Measurements from ENCODE around the gene GRIP2.

The GRIP2 gene

GRCh38 chr3:14458434-14459275 is 81.5 kb downstream of the GRIP2 start:
- Histone ChIP-seq H2AK5ac (ENCODE audit: low read length) (no peak overlapping the region), H3K27ac (ENCODE audit: low read depth, low read length) (no peak overlapping the region), H3K79me1 (ENCODE audit: low read length) (no peaks in the 10 kb centered on the region), H3K9ac (ENCODE audit: low read length) (no peak overlapping the region), H4K5ac (ENCODE audit: low read length) (no peak overlapping the region), H3K4me3 (ENCODE audit: low read length) (no peak overlapping the region), H3K4me2 (ENCODE audit: low read length) (no peak overlapping the region), H2BK120ac (ENCODE audit: low read depth, low read length) (no peak overlapping the region), H3K79me2 (ENCODE audit: control insufficient read depth, insufficient read depth, low read length) (no peaks in the 10 kb centered on the region), H3K4me1 (ENCODE audit: control insufficient read depth, low read depth, low read length) (peaks cover 5% of the 10 kb centered on the region), H2BK15ac (replicated peaks; ENCODE audit: low read depth) (no peak overlapping the region), H3K56ac (ENCODE audit: low read length) (peak overlapping the region; percentile 34), H3K36me3 (ENCODE audit: control insufficient read depth, insufficient read depth, low read length) (peaks cover 10% of the 10 kb centered on the region), H3K18ac (ENCODE audit: low read length) (no peak overlapping the region), H3K27me3 (ENCODE audit: insufficient read depth, low read length, poor library complexity) (no peaks in the 10 kb centered on the region), H3K4ac (ENCODE audit: low read depth, low read length) (no peak overlapping the region), H4K8ac (ENCODE audit: low read depth, low read length) (no peak overlapping the region), H3K23ac (ENCODE audit: low read length) (no peak overlapping the region), H2BK5ac (ENCODE audit: low read length) (peak overlapping the region; percentile 12)
- WGBS (ENCODE audit: extremely low coverage, insufficient coverage, low lambda C conversion rate): no CpG with 5 or more reads among the region's 11 CpGs
- no peak for DNase-seq

GRCh38 chr3:14457999-14458398 is 82.1 kb downstream of the GRIP2 start:
- Histone ChIP-seq H3K79me2 (ENCODE audit: control insufficient read depth, insufficient read depth, low read length) (no peaks in the 10 kb centered on the region), H3K36me3 (ENCODE audit: control insufficient read depth, insufficient read depth, low read length) (peaks cover 10% of the 10 kb centered on the region), H3K56ac (ENCODE audit: low read length) (peak overlapping the region; percentile 81), H3K4me3 (ENCODE audit: low read length) (no peak overlapping the region), H3K4ac (ENCODE audit: low read depth, low read length) (no peak overlapping the region), H3K23ac (ENCODE audit: low read length) (no peak overlapping the region), H2BK120ac (ENCODE audit: low read depth, low read length) (no peak overlapping the region), H3K4me2 (ENCODE audit: low read length) (no peak overlapping the region), H4K8ac (ENCODE audit: low read depth, low read length) (no peak overlapping the region), H3K27ac (ENCODE audit: low read depth, low read length) (no peak overlapping the region), H3K18ac (ENCODE audit: low read length) (no peak overlapping the region), H3K27me3 (ENCODE audit: insufficient read depth, low read length, poor library complexity) (no peaks in the 10 kb centered on the region), H2BK15ac (replicated peaks; ENCODE audit: low read depth) (no peak overlapping the region), H3K79me1 (ENCODE audit: low read length) (no peaks in the 10 kb centered on the region), H2BK5ac (ENCODE audit: low read length) (peak overlapping the region; percentile 62), H2AK5ac (ENCODE audit: low read length) (peak overlapping the region; percentile 77), H3K4me1 (ENCODE audit: control insufficient read depth, low read depth, low read length) (peaks cover 5% of the 10 kb centered on the region), H4K5ac (ENCODE audit: low read length) (no peak overlapping the region), H3K9ac (ENCODE audit: low read length) (peak overlapping the region; percentile 56)
- peak; percentile 70 for DNase-seq
- WGBS (ENCODE audit: extremely low coverage, insufficient coverage, low lambda C conversion rate): no CpG with 5 or more reads among the region's 9 CpGs

- Histone ChIP-seq H2BK120ac (ENCODE audit: low read depth, low read length) (no peak overlapping the region), H3K27ac (ENCODE audit: low read depth, low read length) (no peak overlapping the region), H2BK5ac (ENCODE audit: low read length) (no peak overlapping the region), H2BK15ac (replicated peaks; ENCODE audit: low read depth) (no peak overlapping the region), H3K18ac (ENCODE audit: low read length) (no peak overlapping the region), H3K27me3 (ENCODE audit: insufficient read depth, low read length, poor library complexity) (no peaks in the 10 kb centered on the region), H3K79me2 (ENCODE audit: control insufficient read depth, insufficient read depth, low read length) (no peaks in the 10 kb centered on the region), H3K56ac (ENCODE audit: low read length) (peak overlapping the region; percentile 81), H3K4ac (ENCODE audit: low read depth, low read length) (no peak overlapping the region), H3K23ac (ENCODE audit: low read length) (no peak overlapping the region), H3K79me1 (ENCODE audit: low read length) (no peaks in the 10 kb centered on the region), H3K4me3 (ENCODE audit: low read length) (no peak overlapping the region), H3K36me3 (ENCODE audit: control insufficient read depth, insufficient read depth, low read length) (peaks cover 7% of the 10 kb centered on the region), H4K8ac (ENCODE audit: low read depth, low read length) (no peak overlapping the region), H3K9ac (ENCODE audit: low read length) (peak overlapping the region; percentile 56), H2AK5ac (ENCODE audit: low read length) (no peak overlapping the region), H3K4me2 (ENCODE audit: low read length) (no peak overlapping the region), H4K5ac (ENCODE audit: low read length) (no peak overlapping the region), H3K4me1 (ENCODE audit: control insufficient read depth, low read depth, low read length) (peaks cover 3% of the 10 kb centered on the region)
- no CpG with 5 or more reads among the region's 5 CpGs for WGBS (ENCODE audit: extremely low coverage, insufficient coverage, low lambda C conversion rate)
- no peak for DNase-seq
These were observed 82.7 kb downstream of the GRIP2 start for GRCh38 chr3:14457481-14457880.

- Histone ChIP-seq H3K4me3 (ENCODE audit: low read length) (no peak overlapping the region), H4K8ac (ENCODE audit: low read depth, low read length) (no peak overlapping the region), H2BK120ac (ENCODE audit: low read depth, low read length) (no peak overlapping the region), H2AK5ac (ENCODE audit: low read length) (no peak overlapping the region), H3K27me3 (ENCODE audit: insufficient read depth, low read length, poor library complexity) (no peaks in the 10 kb centered on the region), H2BK5ac (ENCODE audit: low read length) (no peak overlapping the region), H3K18ac (ENCODE audit: low read length) (no peak overlapping the region), H3K23ac (ENCODE audit: low read length) (no peak overlapping the region), H3K56ac (ENCODE audit: low read length) (peak overlapping the region; percentile 25), H3K4ac (ENCODE audit: low read depth, low read length) (no peak overlapping the region), H2BK15ac (replicated peaks; ENCODE audit: low read depth) (no peak overlapping the region), H4K5ac (ENCODE audit: low read length) (no peak overlapping the region), H3K79me2 (ENCODE audit: control insufficient read depth, insufficient read depth, low read length) (no peaks in the 10 kb centered on the region), H3K4me1 (ENCODE audit: control insufficient read depth, low read depth, low read length) (peaks cover 2% of the 10 kb centered on the region), H3K4me2 (ENCODE audit: low read length) (no peak overlapping the region), H3K36me3 (ENCODE audit: control insufficient read depth, insufficient read depth, low read length) (peaks cover 11% of the 10 kb centered on the region), H3K9ac (ENCODE audit: low read length) (no peak overlapping the region), H3K27ac (ENCODE audit: low read depth, low read length) (no peak overlapping the region), H3K79me1 (ENCODE audit: low read length) (no peaks in the 10 kb centered on the region)
- DNase-seq: no peak
- no CpG with 5 or more reads among the region's 8 CpGs for WGBS (ENCODE audit: extremely low coverage, insufficient coverage, low lambda C conversion rate)
These were observed 83.3 kb downstream of the GRIP2 start for GRCh38 chr3:14456794-14457193.

- peaks cover 2% of the 10 kb centered on the region for H3K4me1 ChIP-seq (ENCODE audit: control insufficient read depth, low read depth, low read length)
- H3K79me2 ChIP-seq (ENCODE audit: control insufficient read depth, insufficient read depth, low read length): no peaks in the 10 kb centered on the region
- no peak for DNase-seq
- no peak overlapping the region for H3K23ac ChIP-seq (ENCODE audit: low read length)
- WGBS (ENCODE audit: extremely low coverage, insufficient coverage, low lambda C conversion rate): no CpG with 5 or more reads among the region's 6 CpGs
- H4K5ac ChIP-seq (ENCODE audit: low read length): no peak overlapping the region
- H3K36me3 ChIP-seq (ENCODE audit: control insufficient read depth, insufficient read depth, low read length): peaks cover 15% of the 10 kb centered on the region
- H3K4me2 ChIP-seq (ENCODE audit: low read length): no peak overlapping the region
- H3K27me3 ChIP-seq (ENCODE audit: insufficient read depth, low read length, poor library complexity): no peaks in the 10 kb centered on the region
- H2BK5ac ChIP-seq (ENCODE audit: low read length): no peak overlapping the region
- no peak overlapping the region for H2AK5ac ChIP-seq (ENCODE audit: low read length)
- no peaks in the 10 kb centered on the region for H3K79me1 ChIP-seq (ENCODE audit: low read length)
- H2BK120ac ChIP-seq (ENCODE audit: low read depth, low read length): no peak overlapping the region
- no peak overlapping the region for H2BK15ac ChIP-seq (replicated peaks; ENCODE audit: low read depth)
- no peak overlapping the region for H3K9ac ChIP-seq (ENCODE audit: low read length)
- H3K4me3 ChIP-seq (ENCODE audit: low read length): no peak overlapping the region
- no peak overlapping the region for H4K8ac ChIP-seq (ENCODE audit: low read depth, low read length)
- H3K27ac ChIP-seq (ENCODE audit: low read depth, low read length): no peak overlapping the region
- H3K18ac ChIP-seq (ENCODE audit: low read length): no peak overlapping the region
- H3K4ac ChIP-seq (ENCODE audit: low read depth, low read length): no peak overlapping the region
- H3K56ac ChIP-seq (ENCODE audit: low read length): no peak overlapping the region
These were observed 84.4 kb downstream of the GRIP2 start for GRCh38 chr3:14455571-14456317.
